H7 (cell line): ENCODE measurements around the gene CRYBA1. TPM values are rescaled to one million over a fixed set of nuclear protein-coding genes. Genes with fewer than 3 reads are reported as not detected.
"Not testable (repeated sequence)": the region's sequence is repeated elsewhere in the genome, so short reads cannot be mapped to it uniquely, and the experiment has no call there.

ENCODE experiments used
- DNase-seq: peaks from one replicate; pipeline ENCODE4 v3.0.0; 2012
- H3K27me3 ChIP-seq: 2 replicates; pipeline ENCODE4 v1.6.0; 2011; ENCODE audit warnings: mild to moderate bottlenecking, low read length; ENCODE audit not compliant: control insufficient read depth, insufficient read depth
- H3K36me3 ChIP-seq: replicated peaks from 2 replicates; pipeline ENCODE4 v1.5.1; 2011; ENCODE audit warnings: low read length; ENCODE audit not compliant: control insufficient read depth, insufficient read depth
- H3K4me3 ChIP-seq: 2 replicates; pipeline ENCODE4 v1.5.1; 2011; ENCODE audit warnings: low read depth, mild to moderate bottlenecking, control low read depth, low read length, moderate library complexity; ENCODE audit not compliant: insufficient read depth
- total RNA-seq: library from RNA; depleted of rRNA; stranded (reverse); fragments of >200 nt; shearing (Covaris generic); gene quantifications from 2 replicates; pipeline ENCODE4 v1.2.3, GENCODE V29; 2014; rRNA removed

The CRYBA1 gene, protein sequence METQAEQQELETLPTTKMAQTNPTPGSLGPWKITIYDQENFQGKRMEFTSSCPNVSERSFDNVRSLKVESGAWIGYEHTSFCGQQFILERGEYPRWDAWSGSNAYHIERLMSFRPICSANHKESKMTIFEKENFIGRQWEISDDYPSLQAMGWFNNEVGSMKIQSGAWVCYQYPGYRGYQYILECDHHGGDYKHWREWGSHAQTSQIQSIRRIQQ
- not detected in 2 replicates for total RNA-seq

GRCh38 chr17:29246628-29247027 is at the start of gene CRYBA1:
CRYBA1 (plus strand) TSS chr17:29246859; CDS start chr17:29246864, 5 bp downstream.
- DNase-seq = no peak
- Histone ChIP-seq H3K4me3 (no peak within 1 kb of the TSS), H3K36me3 (no peaks in the 10 kb centered on the region), H3K27me3 (no peaks in the 10 kb centered on the region)

- H3K27me3 ChIP-seq = no peaks in the 10 kb centered on the region
- H3K4me3 ChIP-seq = no peak overlapping the region
- no peak for DNase-seq
- no peaks in the 10 kb centered on the region for H3K36me3 ChIP-seq
These were observed 49.0 kb upstream of the CRYBA1 start for GRCh38 chr17:29197516-29198272.

DNA sequence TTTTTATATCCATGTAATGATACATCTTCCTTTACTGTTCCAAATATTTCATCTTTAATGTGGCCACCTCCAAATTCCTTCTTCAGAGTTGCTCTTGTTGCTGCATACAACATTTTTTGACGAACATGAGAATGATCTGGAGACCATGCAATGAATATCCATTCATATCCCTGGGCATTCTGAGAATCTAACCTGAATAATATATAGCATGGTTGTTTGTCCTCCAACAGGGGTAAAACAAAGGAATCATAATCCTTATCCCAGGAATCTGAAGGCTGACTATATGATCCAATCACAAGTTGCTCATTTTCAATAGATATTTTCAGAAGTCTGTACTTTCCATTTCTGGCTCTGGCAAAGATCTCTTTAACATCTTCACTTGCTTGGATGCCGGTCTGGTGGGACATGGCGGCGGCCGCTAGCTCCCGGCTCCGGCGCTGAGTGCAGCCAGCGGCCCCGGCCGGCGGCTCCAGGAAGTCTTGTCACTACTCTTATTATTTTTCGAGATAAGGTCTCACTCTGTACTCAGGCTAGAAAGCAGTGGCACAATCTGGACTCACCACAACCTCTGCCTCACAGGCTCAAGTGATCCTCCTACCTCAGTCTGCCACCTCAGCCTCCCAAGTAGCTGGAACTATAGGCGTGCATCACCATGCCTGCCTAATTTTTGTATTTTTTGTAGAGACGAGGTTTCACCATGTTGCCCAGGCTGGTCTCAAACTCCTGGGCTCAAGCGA is 42.4 kb upstream of the CRYBA1 start:
- H3K4me3 ChIP-seq = not testable (repeated sequence)

GRCh38 chr17:29205047-29205446 is 41.6 kb upstream of the CRYBA1 start:
- no peaks in the 10 kb centered on the region for H3K36me3 ChIP-seq
- no peak for DNase-seq

More for the DNA sequence above, 42.4 kb upstream of the CRYBA1 start:
- not testable (repeated sequence) for H3K36me3 ChIP-seq, DNase-seq, H3K27me3 ChIP-seq

DNA sequence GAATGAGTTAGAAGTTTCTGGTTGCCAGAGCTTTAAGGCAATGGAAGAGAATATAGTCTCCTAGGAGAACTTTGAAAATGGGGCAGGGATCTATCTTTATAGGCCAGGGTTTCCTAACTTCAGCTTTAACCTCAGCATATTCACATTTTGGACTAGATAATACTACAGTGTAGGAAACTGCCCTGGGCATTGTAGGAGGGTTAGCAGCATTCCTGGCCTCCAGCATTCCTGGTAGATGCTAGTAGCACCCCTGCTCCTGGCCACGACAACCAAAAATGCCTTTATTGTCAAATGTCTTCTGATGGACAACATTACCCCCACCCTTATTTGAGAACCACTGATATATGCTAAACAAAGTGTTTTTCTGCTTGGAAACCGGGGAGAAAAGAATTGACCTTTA is 38.7 kb upstream of the CRYBA1 start:
- no peaks in the 10 kb centered on the region for H3K36me3 ChIP-seq
- DNase-seq = no peak
- no peak overlapping the region for H3K4me3 ChIP-seq
- no peaks in the 10 kb centered on the region for H3K27me3 ChIP-seq

More at GRCh38 chr17:29205047-29205446, 41.6 kb upstream of the CRYBA1 start:
- Histone ChIP-seq H3K4me3 (no peak overlapping the region), H3K27me3 (no peaks in the 10 kb centered on the region)

- no peak overlapping the region for H3K4me3 ChIP-seq
- DNase-seq = no peak
- no peaks in the 10 kb centered on the region for H3K27me3 ChIP-seq
- no peaks in the 10 kb centered on the region for H3K36me3 ChIP-seq
These were observed 37.6 kb upstream of the CRYBA1 start for GRCh38 chr17:29209073-29209472.

GRCh38 chr17:29210879-29211278 is 35.8 kb upstream of the CRYBA1 start:
- Histone ChIP-seq H3K36me3 (no peaks in the 10 kb centered on the region), H3K4me3 (no peak overlapping the region), H3K27me3 (no peaks in the 10 kb centered on the region)
- DNase-seq = no peak

DNA sequence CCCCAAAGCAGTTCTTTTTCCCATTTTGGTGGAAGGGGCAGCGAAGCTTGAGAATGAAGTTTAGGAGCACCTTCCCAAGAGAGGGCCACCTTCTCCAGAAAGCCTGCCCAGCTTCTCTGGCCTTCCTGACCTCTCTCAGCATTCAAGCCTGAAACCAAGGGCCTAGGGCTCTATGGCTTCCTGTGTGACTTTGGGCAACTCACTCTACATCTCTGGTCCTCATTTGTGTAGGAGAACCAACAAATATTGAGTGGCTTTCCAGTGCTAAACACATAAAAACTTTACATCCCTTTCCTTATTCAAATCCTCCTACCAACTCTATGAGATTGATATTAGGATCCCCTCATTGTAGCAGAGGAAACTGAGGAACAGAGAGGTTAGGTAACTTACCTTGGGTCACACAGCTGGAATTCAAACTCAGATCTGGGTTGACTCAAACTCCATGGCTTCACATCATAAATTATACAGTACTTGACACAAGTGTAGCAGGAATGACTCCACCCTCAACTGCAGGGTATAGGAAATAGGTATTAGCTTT is 34.5 kb upstream of the CRYBA1 start:
- no peak for DNase-seq
- no peaks in the 10 kb centered on the region for H3K27me3 ChIP-seq
- no peak overlapping the region for H3K4me3 ChIP-seq

DNA sequence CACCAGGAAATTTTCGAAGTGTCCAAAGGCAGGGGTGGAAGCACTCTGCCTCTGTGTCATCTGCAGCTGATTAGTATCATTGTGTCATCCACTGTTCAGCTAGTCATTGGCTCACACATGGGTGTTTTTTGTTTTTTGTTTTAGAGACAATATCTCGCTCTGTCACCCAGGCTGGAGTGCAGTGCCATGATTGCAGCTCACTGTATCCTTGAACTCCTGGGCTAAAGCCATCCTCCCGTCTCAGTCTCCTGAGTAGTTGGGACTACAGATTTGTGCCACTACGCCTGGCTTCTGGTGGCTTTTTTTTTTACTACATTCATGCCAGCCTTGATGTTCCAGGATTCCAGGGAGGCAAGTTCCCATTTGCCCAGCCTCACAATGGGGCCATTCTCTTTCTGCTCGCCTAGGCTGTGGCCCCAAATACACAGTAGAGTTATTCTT is 34.0 kb upstream of the CRYBA1 start:
- Histone ChIP-seq H3K36me3 (no peaks in the 10 kb centered on the region), H3K27me3 (no peaks in the 10 kb centered on the region), H3K4me3 (no peak overlapping the region)
- DNase-seq = no peak

More for the DNA sequence above, 34.5 kb upstream of the CRYBA1 start:
- H3K36me3 ChIP-seq = no peaks in the 10 kb centered on the region

- no peak for DNase-seq
- Histone ChIP-seq H3K4me3 (no peak overlapping the region), H3K27me3 (no peaks in the 10 kb centered on the region), H3K36me3 (no peaks in the 10 kb centered on the region)
These were observed 32.2 kb upstream of the CRYBA1 start for GRCh38 chr17:29214215-29215146.

- Histone ChIP-seq H3K36me3 (no peaks in the 10 kb centered on the region), H3K4me3 (no peak overlapping the region), H3K27me3 (no peaks in the 10 kb centered on the region)
- DNase-seq = no peak
These were observed 31.5 kb upstream of the CRYBA1 start for GRCh38 chr17:29215174-29215573.

DNA sequence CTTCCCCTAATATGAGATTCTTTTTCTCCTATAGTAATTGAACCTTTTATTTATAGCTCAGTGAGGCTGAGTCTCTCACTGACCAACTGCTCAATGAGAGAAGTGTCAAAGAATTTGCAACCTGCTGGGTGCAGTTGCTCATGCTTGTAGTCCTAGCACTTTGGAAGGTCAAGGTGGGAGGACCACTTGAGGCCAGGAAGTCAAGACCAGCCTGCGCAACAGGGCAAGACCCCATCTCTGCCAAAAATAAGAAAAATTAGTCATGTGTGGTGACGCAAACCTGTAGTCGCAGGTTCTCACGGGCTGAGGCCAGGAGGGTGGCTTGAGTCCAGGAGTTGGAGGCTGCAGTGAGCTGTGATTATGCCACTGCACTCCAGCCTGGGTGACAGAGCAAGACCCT is 30.9 kb upstream of the CRYBA1 start:
- Histone ChIP-seq H3K27me3 (no peaks in the 10 kb centered on the region), H3K36me3 (no peaks in the 10 kb centered on the region), H3K4me3 (no peak overlapping the region)
- DNase-seq = no peak

DNA sequence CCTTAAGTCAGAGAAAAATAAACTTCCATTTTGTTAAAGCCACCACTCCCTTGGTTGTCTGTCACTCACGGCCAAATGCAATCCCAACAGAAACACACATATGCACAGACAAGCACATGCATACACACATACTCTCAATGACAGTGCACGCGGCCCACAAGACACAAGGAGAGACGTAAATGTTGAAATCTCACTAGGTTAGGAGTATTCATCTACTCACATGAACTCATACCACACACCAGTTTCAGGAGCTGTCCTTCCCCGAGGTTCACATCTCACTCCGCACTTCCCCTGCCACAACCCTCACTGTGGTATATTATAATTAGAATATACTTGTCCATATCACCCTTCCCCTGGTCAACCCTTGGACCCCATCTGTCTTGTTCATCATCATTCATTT is 30.5 kb upstream of the CRYBA1 start:
- H3K4me3 ChIP-seq = no peak overlapping the region
- H3K27me3 ChIP-seq = no peaks in the 10 kb centered on the region
- DNase-seq = no peak

DNA sequence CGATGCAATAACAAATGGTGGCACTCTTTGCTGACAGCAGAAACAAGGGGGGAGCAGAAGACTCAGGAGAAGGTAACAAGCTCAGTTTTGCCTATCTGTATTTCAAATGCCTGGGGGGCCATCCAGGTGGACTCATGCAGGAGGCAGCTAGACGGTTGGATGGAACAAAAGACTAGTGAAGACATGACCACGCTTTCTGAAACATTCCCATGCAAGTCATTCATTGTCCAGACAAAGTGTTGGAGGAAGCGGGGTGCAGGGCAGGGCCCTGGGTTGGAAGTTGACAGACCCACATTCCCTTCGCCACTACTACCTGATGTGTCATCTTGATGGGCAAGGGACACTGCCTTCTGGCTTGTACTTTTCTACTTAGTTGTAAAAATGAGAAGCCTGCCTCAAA is 29.8 kb upstream of the CRYBA1 start:
- no peaks in the 10 kb centered on the region for H3K27me3 ChIP-seq
- no peak for DNase-seq

More for the DNA sequence above, 30.5 kb upstream of the CRYBA1 start:
- H3K36me3 ChIP-seq = no peaks in the 10 kb centered on the region

More for the DNA sequence above, 29.8 kb upstream of the CRYBA1 start:
- Histone ChIP-seq H3K4me3 (no peak overlapping the region), H3K36me3 (no peaks in the 10 kb centered on the region)
